ENCODE data around the gene PALM.

GRCh38 chr19:710767-711166 lies 2.0 kb downstream of the PALM start:
- no peak for TF ChIP-seq CTCF (IDR thresholded peaks at IDR 0.05)
- no peak for TF ChIP-seq POLR2A (IDR thresholded peaks at IDR 0.05)
